HepG2 (cell line): ENCODE data around the gene GPC3. TPM values are rescaled to one million over a fixed set of nuclear protein-coding genes. Genes with fewer than 3 reads are reported as not detected.

Source experiments
- ATAC-seq: fragments of 200-7000 bp; cut with Tn5 transposase; 3 replicates; pipeline ENCODE4 v1.9.1; 2020; ENCODE audit warnings: mild to moderate bottlenecking, moderate library complexity
- BruUV-seq: library from RNA; stranded (reverse); fragments of 400-500 nt; replicated peaks from 2 replicates; lab custom pipeline; 2021; lab: Mats Ljungman, UMichigan
- CTCF ChIA-PET: fragments of 300-600 bp; formaldehyde crosslinking; extraction: SDS; loops from one replicate; lab custom pipeline; 2021; ENCODE audit warnings: low total read pairs, inconsistent platforms, low intra/inter-chr PET ratio; lab: Yijun Ruan, JAX
- POLR2A ChIA-PET: fragments of 350-600 bp; sonication (Branson Sonifier 250); formaldehyde crosslinking; loops from one replicate; lab custom pipeline; 2020; ENCODE audit warnings: antibody characterized with exemption, inconsistent platforms; lab: Yijun Ruan, JAX
- DNase-seq: peaks from one replicate; pipeline ENCODE4 v3.0.0-alpha.2; 2015; ENCODE audit warnings: low spot score
- FAIRE-seq: peaks from 3 replicates; lab custom pipeline; 2011; peaks lifted over from hg19 to GRCh38; lab: Jason Lieb, UNC
- H2AFZ ChIP-seq: one replicate; pipeline ENCODE4 v1.6.1; 2011; ENCODE audit warnings: low read length, inconsistent platforms
- H3K27ac ChIP-seq: fragments of 300-600 bp; 3 replicates; pipeline ENCODE4 v1.8.0; 2011; ENCODE audit warnings: mixed run types, mild to moderate bottlenecking, mixed read lengths, low read length, inconsistent platforms; ENCODE audit not compliant: insufficient read depth; ENCODE audit errors: extremely low read length
- H3K27me3 ChIP-seq, 2 experiments: fragments of 200-600 bp in 1 of 2; 2 replicates in 1 of 2; 3 replicates in 1 of 2; pipeline versions ENCODE4 v1.6.0 to v1.8.0; 2011; ENCODE audit warnings: low read length in 2 of 2, mild to moderate bottlenecking in 2 of 2, moderate library complexity in 2 of 2, inconsistent platforms in 1 of 2; ENCODE audit not compliant: insufficient read depth in 2 of 2, control insufficient read depth in 1 of 2
- H3K36me3 ChIP-seq, 2 experiments: fragments of 200-600 bp in 1 of 2; replicated peaks in 1 of 2; 2 replicates in 1 of 2; 3 replicates in 1 of 2; pipeline versions ENCODE4 v1.5.1 to v1.8.0; 2011; ENCODE audit warnings: low read length in 2 of 2, inconsistent platforms in 1 of 2; ENCODE audit not compliant: insufficient read depth in 2 of 2, control insufficient read depth in 1 of 2
- H3K4me1 ChIP-seq: 2 replicates; pipeline ENCODE4 v1.5.1; 2012; ENCODE audit warnings: low read length, inconsistent platforms; ENCODE audit not compliant: insufficient read depth
- H3K4me2 ChIP-seq: 2 replicates; pipeline ENCODE4 v1.6.0; 2011; ENCODE audit warnings: low read depth, low read length, inconsistent platforms
- H3K4me3 ChIP-seq, 3 experiments: fragments of 200-600 bp in 1 of 3; sonication (generic), shearing (Covaris generic) in 1 of 3; replicated peaks in 1 of 3; 2 replicates each; pipeline ENCODE4 v1.5.1; 2011 to 2016; ENCODE audit warnings: low read length in 3 of 3, inconsistent platforms in 2 of 3, low read depth in 2 of 3, mild to moderate bottlenecking in 2 of 3, control low read depth in 1 of 3, mixed read lengths in 1 of 3; ENCODE audit not compliant: insufficient read depth in 1 of 3
- H3K79me2 ChIP-seq: one replicate; pipeline ENCODE4 v1.6.1; 2011; ENCODE audit warnings: low read length, inconsistent platforms; ENCODE audit not compliant: insufficient read depth
- H3K9ac ChIP-seq: 2 replicates; pipeline ENCODE4 v1.6.0; 2011; ENCODE audit warnings: mild to moderate bottlenecking, low read depth, low read length, inconsistent platforms; ENCODE audit not compliant: insufficient read depth
- H3K9me3 ChIP-seq: 2 replicates; pipeline ENCODE4 v1.5.1; 2012; ENCODE audit warnings: mild to moderate bottlenecking, low read length
- H4K20me1 ChIP-seq: 2 replicates; pipeline ENCODE4 v1.6.0; 2011; ENCODE audit warnings: inconsistent platforms, mild to moderate bottlenecking, low read length, moderate library complexity; ENCODE audit not compliant: insufficient read depth
- CEBPG ChIP-seq: IDR thresholded peaks from 2 replicates; pipeline ENCODE4 v1.6.1; 2016
- EHMT2 ChIP-seq: fragments of 200-600 bp; sonication (generic); IDR thresholded peaks from 2 replicates; pipeline ENCODE4 v1.7.0; 2017; ENCODE audit warnings: antibody characterized with exemption, low read depth, low read length, borderline replicate concordance
- FIP1L1 ChIP-seq: fragments of 200-400 bp; formaldehyde crosslinking; IDR thresholded peaks from 2 replicates; pipeline ENCODE4 v1.6.1; 2018; ENCODE audit warnings: low read depth, mild to moderate bottlenecking, low read length, moderate library complexity, borderline replicate concordance; ENCODE audit not compliant: insufficient read depth
- FOXK1 ChIP-seq: sonication (generic); formaldehyde crosslinking; IDR thresholded peaks from 2 replicates; pipeline ENCODE4 v1.4.0; 2020; ENCODE audit warnings: low read depth, missing genetic modification reagents, borderline replicate concordance
- GRHL1 ChIP-seq: sonication (generic); formaldehyde crosslinking; conservative IDR thresholded peaks from 2 replicates; pipeline ENCODE4 v1.8.0; 2022; ENCODE audit warnings: missing genetic modification reagents
- LBX2 ChIP-seq: sonication (generic); formaldehyde crosslinking; IDR thresholded peaks from 2 replicates; pipeline ENCODE4 v1.5.0; 2020; ENCODE audit warnings: missing genetic modification reagents, mild to moderate bottlenecking, borderline replicate concordance
- MAFF ChIP-seq: IDR thresholded peaks from 2 replicates; pipeline ENCODE4 v1.6.1; 2011; ENCODE audit warnings: low read depth, low read length, improper control_type of control experiment
- MAFK ChIP-seq, 2 experiments: IDR thresholded peaks in 1 of 2; conservative IDR thresholded peaks in 1 of 2; 2 replicates each; pipeline ENCODE4 v1.6.1; 2011; ENCODE audit warnings: improper control_type of control experiment in 2 of 2, low read length in 2 of 2
- MED1 ChIP-seq: sonication (generic); formaldehyde crosslinking; IDR thresholded peaks from 2 replicates; pipeline ENCODE4 v1.4.0; 2020; ENCODE audit warnings: missing genetic modification reagents
- MIER3 ChIP-seq: IDR thresholded peaks from 2 replicates; pipeline ENCODE4 v1.6.1; 2016; ENCODE audit warnings: missing compliant biosample characterization, borderline replicate concordance
- RXRA ChIP-seq: sonication (generic); formaldehyde crosslinking; IDR thresholded peaks from 2 replicates; pipeline ENCODE4 v1.5.1; 2020; ENCODE audit warnings: missing genetic modification reagents
- SIX1 ChIP-seq: sonication (generic); formaldehyde crosslinking; IDR thresholded peaks from 2 replicates; pipeline ENCODE4 v1.4.0; 2020; ENCODE audit warnings: missing genetic modification reagents, borderline replicate concordance
- SOX6 ChIP-seq, 2 experiments: fragments of 450-650 bp in 1 of 2; sonication (generic) in 1 of 2; formaldehyde crosslinking in 1 of 2; IDR thresholded peaks; 2 replicates each; pipeline versions ENCODE4 v1.4.0 to v1.6.1; 2017 to 2020; ENCODE audit warnings: antibody characterized with exemption in 1 of 2, mild to moderate bottlenecking in 1 of 2, missing genetic modification reagents in 1 of 2
- THAP11 ChIP-seq: IDR thresholded peaks from 2 replicates; pipeline ENCODE4 v1.6.1; 2016; ENCODE audit warnings: missing biosample characterization, missing genetic modification reagents
- TOPORS ChIP-seq: sonication (generic); formaldehyde crosslinking; IDR thresholded peaks from 2 replicates; pipeline ENCODE4 v1.8.0; 2023; ENCODE audit warnings: mild to moderate bottlenecking, missing genetic modification reagents
- ZNF556 ChIP-seq: sonication (generic); formaldehyde crosslinking; IDR thresholded peaks from 2 replicates; pipeline ENCODE4 v1.4.0; 2020; ENCODE audit warnings: mild to moderate bottlenecking, missing genetic modification reagents, borderline replicate concordance
- WGBS: methylation state at CpG from one replicate; pipeline ENCODE4 v1.1.6; 2017; ENCODE audit warnings: low lambda C conversion rate; 5-methylcytosine and 5-hydroxymethylcytosine counted together
- in situ Hi-C: cut with HindIII; loops from 2 replicates; pipeline ENCODE4 v1.10.0; 2017; ENCODE audit warnings: low pct_unique_long_range_greater_than_20kb; ENCODE audit not compliant: extremely low pct_ligation_motif_present
- intact Hi-C: fragments of 100-400 bp; cut with micrococcal nuclease; formaldehyde crosslinking; loops from one replicate; pipeline ENCODE4 v1.10.0; 2022; ENCODE audit not compliant: unreplicated experiment
- polyA plus RNA-seq, 8 experiments: library from polyadenylated mRNA; depleted of rRNA in 3 of 8; stranded (reverse) in 7 of 8; unstranded in 1 of 8; fragments of >200 nt; fragmentation: Illumina TruSeq in 4 of 8; extraction: Trizol in 4 of 8; gene quantifications; 2 replicates each; pipeline versions ENCODE4 v1.2.1 to v1.2.3, GENCODE V29; 2011 to 2016; ENCODE audit warnings: low read depth in 4 of 8, missing spikeins in 1 of 8, mixed read lengths in 1 of 8; ENCODE audit not compliant: insufficient read depth in 1 of 8
- total RNA-seq, 5 experiments: library from RNA; depleted of rRNA; stranded (reverse); fragments of >200 nt; fragmentation: Illumina TruSeq; extraction: Trizol; gene quantifications; 2 replicates each; pipeline ENCODE4 v1.2.3, GENCODE V29; 2016; ENCODE audit warnings: low read depth in 1 of 5
- TF ChIP-seq, protein P1 (sequence below): sonication (generic); formaldehyde crosslinking; IDR thresholded peaks from 2 replicates; pipeline ENCODE4 v1.5.0; 2020; ENCODE audit warnings: missing genetic modification reagents

The GPC3 gene
- total and polyA plus RNA-seq, 2 of the 13 experiments (the other 11 are each of a cell fraction or from before 2014, with no cell fraction given) = 1,799 to 3,263 TPM

- ATAC-seq (no peak), DNase-seq (no peak), FAIRE-seq (no peak)
- no peaks in the 10 kb centered on the region for H3K9me3 ChIP-seq
- H3K4me3 ChIP-seq = no peak overlapping the region
- POLR2A ChIA-PET = interaction anchor here (1.3 kb wide), 2 partner anchors 10 to 29 kb away, joined by 5 to 8 read pairs; partner anchors contain the start of gene GPC3
- H3K27ac ChIP-seq = peak overlapping the region; percentile 67
- TF ChIP-seq EHMT2 (no peak), GRHL1 (no peak), MAFK (conservative IDR thresholded peaks at IDR 0.05 in 1 of 2, IDR thresholded peaks at IDR 0.05 in 1 of 2; ENCODE audit: low read length in 2 of 2) (peak; percentile 85 to 91), MAFF (peak; percentile 91)
- no peak overlapping the region for H3K4me2 ChIP-seq
- H3K79me2 ChIP-seq = peaks cover 19% of the 10 kb centered on the region
- no peaks in the 10 kb centered on the region for H3K27me3 ChIP-seq
- H3K9ac ChIP-seq = no peak overlapping the region
- H2AFZ ChIP-seq = no peak overlapping the region
- no peaks in the 10 kb centered on the region for H3K36me3 ChIP-seq
- intact Hi-C loops (no loop called here), in situ Hi-C loops (no loop called here)
- H3K4me1 ChIP-seq = peaks cover 97% of the 10 kb centered on the region
- H4K20me1 ChIP-seq = no peaks in the 10 kb centered on the region
- CTCF ChIA-PET = no interaction called here
- BruUV-seq = no TSS peak
Observed at GRCh38 chrX:133995759-133996158, 10.4 kb upstream of the GPC3 start.

DNA sequence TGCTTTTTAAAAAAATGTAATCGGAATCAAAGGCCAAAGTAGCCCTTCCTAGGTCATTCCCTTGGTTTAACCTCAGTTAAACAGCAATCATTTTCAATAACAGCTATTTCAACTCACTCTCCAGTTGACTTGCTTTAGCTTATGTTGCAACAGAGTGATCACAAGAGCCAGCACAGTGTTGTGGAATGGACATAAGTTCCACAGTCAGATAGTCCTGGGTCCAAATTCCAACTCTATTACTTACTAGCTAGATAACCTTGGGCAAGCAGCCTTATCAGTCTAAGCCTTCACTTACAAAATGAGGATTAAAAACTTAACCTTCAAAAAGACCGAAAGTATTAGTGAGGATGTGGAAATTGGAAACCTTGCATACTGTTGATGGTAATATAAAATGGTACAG, 9.2 kb upstream of the GPC3 start:
- ChIA-PET CTCF (no interaction called here), POLR2A (interaction anchor here (0.7 to 11.4 kb wide), 9 partner anchors 9 to 32 kb away, joined by 3 to 216 read pairs (median 7); partner anchors contain the start of gene GPC3)
- H3K27me3 ChIP-seq = no peaks in the 10 kb centered on the region
- no peaks in the 10 kb centered on the region for H3K36me3 ChIP-seq
- H3K79me2 ChIP-seq = peaks cover 19% of the 10 kb centered on the region
- ATAC-seq (peak; percentile 88), DNase-seq (peak; percentile 96), FAIRE-seq (peak; percentile 91)
- no peak overlapping the region for H3K4me3 ChIP-seq
- H3K4me1 ChIP-seq = peaks cover 97% of the 10 kb centered on the region
- H3K27ac ChIP-seq = peak overlapping the region; percentile 73
- no peak overlapping the region for H2AFZ ChIP-seq
- H3K9ac ChIP-seq = no peak overlapping the region
- intact Hi-C loops (no loop called here), in situ Hi-C loops (no loop called here)
- 0% methylated on average over 2 of the region's 2 CpGs for WGBS
- no TSS peak for BruUV-seq
- peak overlapping the region; percentile 12; the same call in 1 of the 2 replicates for H3K4me2 ChIP-seq
- no peaks in the 10 kb centered on the region for H4K20me1 ChIP-seq
- no peaks in the 10 kb centered on the region for H3K9me3 ChIP-seq
- peak; percentile 64; the same call in 1 of the 2 replicates for TF ChIP-seq FOXK1 (CRISPR knock-in tag)
- no peak for TF ChIP-seq TOPORS (CRISPR knock-in tag)
- peak; percentile 66 for TF ChIP-seq THAP11 (CRISPR knock-in tag)
- TF ChIP-seq SIX1 (CRISPR knock-in tag) = peak; percentile 34; the same call in 1 of the 2 replicates
- peak; percentile 70; the same call in 1 of the 2 replicates for TF ChIP-seq MIER3 (CRISPR knock-in tag)
- no peak for TF ChIP-seq FIP1L1
- TF ChIP-seq, protein P1, sequence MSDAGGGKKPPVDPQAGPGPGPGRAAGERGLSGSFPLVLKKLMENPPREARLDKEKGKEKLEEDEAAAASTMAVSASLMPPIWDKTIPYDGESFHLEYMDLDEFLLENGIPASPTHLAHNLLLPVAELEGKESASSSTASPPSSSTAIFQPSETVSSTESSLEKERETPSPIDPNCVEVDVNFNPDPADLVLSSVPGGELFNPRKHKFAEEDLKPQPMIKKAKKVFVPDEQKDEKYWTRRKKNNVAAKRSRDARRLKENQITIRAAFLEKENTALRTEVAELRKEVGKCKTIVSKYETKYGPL (CRISPR knock-in tag) = no peak
- no peak for TF ChIP-seq LBX2 (CRISPR knock-in tag)
- TF ChIP-seq CEBPG (CRISPR knock-in tag) = peak; percentile 95
- no peak for TF ChIP-seq ZNF556 (CRISPR knock-in tag)
- peak; percentile 99 for TF ChIP-seq MED1 (CRISPR knock-in tag)
- no peak for TF ChIP-seq SOX6 (IDR thresholded peaks at IDR 0.05)
- peak; percentile 90 for TF ChIP-seq SOX6 (CRISPR knock-in tag; IDR thresholded peaks at IDR 0.05)
- TF ChIP-seq RXRA = peak; percentile 69; the same call in 1 of the 2 replicates
